HG02943 (cell line): ENCODE data around the gene PXDC1.
A peak's percentile ranks its signal among the peaks of the same experiment; 100 is the strongest.

Source experiments
- ATAC-seq: cut with Tn5 transposase; IDR thresholded peaks from one replicate; pipeline ENCODE4 v1.9.1; 2021; ENCODE audit warnings: mild to moderate bottlenecking, low read depth, moderate library complexity; ENCODE audit not compliant: unreplicated experiment

Gene PXDC1

DNA sequence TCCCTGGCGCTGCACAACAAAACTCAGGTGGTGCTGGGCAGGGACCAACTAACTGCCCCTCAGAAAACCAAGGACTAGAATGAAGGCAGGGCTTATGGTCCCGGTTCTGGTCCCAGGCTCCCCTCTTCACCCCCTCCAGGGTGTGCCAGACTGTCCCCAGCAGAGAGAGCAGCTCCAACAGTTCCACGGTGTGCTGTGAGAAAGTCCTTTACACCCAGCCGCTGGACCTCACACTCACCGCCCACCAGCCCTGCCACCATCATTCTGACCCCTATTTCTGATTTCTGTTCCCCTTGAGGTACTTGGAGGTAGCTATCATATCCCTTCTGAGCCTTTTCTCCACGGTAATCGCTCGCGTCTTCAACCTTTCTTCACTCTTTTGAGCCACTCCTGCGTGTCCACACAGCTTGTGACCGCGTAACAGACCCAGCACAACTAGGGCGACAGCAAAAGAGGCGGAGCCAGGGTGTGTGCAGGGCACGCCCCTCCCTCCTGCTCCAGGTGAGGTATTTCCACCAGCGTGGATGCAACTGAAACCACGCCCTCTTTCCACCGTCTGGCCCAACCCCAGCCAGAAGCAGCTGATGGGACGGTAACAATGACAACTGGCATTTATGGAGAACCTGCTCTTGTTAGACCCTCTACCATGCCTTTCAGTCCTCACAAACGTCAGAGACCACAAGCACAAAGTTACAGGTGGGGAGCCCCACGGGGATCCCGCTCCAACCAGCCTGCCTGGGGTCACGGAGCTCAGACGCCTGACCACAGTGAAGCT, 2.3 kb downstream of the PXDC1 start:
- no peak for ATAC-seq

DNA sequence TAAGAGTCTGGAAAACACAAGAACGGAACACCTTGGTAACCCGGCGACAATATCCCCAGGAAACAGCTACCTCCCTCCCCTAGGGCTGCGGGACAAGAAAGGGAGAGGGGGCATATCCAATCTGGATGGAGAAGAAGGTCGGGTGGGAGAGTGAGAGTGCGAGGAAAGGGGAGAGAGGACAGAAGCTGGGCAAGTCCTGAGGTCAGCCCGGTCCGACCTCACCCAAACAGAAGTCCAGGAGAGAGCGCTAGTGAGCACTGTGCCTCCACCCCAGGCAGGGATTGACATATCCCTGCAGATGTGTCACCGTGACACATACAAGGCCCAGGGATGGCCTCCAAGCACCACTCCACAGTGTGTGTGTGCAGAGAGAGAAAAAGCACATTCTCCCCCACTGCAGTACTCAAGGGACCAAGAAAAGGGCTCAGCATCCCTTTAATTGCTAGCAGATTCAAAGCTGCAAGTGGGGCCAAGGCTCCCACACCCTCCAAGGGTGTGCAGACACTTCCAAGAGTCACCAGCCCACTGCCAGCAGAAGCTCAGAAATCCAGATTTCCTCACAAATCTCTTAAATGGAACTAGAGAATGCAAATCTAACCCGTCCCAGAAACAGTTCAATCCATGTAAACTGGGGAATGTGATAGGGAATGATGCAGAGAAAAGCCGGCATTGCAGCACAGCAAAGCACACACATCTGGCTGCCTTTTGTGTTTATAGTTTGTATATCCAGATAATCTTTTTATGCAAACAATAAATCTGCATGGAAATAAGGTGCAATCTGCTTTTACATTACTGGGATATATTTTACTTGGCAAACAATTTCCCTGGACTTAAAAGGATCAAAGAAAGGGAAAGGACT, 3.1 kb downstream of the PXDC1 start:
- no peak for ATAC-seq

DNA sequence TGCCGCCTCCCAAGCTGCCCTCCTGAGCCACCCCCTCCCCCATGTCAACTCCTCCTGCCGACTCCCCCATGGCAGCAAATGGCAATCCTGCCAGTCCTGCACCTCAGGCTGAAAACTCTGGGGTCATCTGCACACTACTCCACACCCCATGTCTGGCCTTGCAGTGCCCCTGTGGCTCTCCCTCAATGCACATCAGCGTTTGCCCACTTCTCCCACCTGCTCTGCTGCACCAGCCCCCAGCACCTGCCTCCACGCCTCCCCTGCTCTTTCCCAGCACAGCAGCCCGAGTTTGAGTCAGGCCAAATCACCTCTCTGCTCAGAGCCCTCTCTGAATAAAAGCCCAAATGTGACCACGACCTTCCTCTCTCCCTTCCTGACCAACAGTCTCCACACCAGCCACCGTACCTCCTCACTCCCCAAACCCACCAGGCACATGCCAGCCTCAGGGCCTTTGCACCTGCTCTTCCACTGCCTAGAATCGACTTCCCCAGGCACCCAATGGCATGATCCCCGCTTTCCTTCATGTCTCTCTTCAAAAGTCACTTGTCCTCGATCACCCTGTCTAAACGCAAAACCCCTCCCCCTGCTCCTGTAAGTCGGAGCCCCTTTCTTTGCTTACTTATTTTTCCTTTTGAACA, 4.3 kb downstream of the PXDC1 start:
- ATAC-seq: no peak

DNA sequence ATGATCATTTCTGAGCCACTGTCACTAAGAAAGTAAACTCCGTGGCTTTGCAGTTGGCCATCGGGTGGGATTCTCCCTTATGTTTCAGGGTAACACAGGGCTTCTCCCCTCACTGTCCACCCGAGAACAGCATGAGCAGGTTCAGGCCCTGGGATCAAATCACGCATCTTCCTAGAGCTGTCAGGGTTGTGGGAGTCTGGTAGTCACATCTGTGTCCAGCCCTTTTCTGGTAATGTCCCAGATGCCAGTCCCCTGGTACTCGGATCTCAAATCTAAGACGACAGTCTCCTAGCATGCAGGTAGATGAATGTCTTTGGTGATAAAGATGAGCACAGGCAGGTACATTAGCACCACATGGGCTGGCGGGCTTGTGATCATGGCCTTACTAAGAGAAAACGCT, 4.8 kb downstream of the PXDC1 start:
- no peak for ATAC-seq

DNA sequence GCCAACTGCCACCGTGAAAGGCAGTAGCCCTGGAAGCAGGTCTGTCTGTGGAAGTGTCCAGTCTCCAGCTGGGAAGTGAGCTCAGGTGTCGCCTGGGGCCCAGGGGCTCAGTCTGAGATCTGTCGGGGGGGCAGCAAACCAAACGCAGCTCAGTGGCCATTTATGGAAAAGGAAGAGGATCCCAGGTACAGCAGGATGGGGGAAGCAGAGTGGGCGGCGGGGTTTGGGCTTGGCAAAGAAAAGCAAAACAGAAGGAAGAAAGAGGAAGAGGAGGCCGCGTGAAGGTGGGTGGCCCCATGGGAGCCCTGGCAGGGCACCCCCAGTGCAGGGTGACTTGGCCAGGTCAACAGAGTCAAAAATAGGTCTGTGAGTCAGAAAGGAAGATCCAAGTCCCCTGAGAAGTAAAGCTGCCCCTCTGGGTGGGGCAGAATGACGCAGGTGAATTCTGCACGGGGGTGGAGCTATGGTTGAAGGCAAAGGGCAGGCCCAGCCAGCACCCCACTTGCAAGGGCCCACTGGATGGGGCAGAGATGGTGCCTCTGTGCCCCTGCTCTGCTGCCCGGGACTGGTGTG, 5.3 kb downstream of the PXDC1 start:
- peak; percentile 50 for ATAC-seq

DNA sequence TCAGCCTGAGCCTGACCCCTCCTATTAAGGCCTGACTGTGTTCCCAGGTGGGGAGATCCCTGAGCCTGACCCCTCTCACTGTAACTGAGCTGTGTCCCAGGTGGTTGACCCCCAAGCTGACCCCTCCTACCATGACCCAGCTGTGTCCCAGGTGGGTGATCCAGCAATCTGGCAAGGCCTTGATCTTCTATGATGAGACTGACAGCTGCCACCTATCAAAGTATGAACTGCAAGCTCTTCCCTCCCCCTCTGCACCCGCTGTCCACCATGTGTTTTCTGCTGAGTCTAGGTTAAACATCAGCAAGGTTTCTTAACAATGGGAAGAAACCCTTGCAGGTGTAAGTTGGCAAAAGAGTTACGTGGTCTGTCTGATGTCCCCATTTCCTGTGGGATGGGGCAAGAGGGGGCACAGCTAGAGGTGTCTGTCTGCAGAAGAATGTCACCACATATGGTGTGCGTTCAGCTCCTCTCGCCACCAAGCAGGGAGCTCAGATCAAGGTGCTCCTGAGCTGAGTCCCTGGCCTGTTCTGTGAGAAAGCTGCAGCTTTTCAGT, 5.9 kb downstream of the PXDC1 start:
- no peak for ATAC-seq

DNA sequence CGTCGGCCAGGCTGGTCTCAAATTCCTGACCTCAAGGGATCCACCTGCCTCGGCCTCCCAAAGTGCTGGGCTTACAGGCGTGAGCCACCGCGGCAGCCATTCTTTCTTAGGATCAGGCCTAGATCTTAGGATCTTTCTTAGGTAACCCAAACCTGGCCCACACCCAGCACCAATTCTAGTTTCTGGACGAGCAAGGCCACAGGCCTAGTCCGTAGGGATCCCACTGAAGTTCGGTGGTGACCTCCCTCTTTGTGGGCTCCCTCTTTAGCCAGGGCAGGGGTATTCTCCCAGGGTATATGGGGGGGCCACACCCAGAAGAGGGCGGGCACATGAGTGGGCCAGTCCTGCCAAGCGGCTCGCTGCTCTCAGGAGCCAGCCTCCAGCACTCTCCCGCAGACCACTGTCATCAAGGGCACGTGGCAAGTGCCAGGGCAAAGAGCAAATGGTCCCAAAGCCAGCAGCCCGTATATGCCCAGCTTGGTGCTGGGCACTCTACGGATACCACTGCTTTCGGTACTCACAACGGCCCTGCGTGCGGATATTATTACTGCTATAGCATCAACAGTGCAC, 6.5 kb downstream of the PXDC1 start:
- no peak for ATAC-seq

DNA sequence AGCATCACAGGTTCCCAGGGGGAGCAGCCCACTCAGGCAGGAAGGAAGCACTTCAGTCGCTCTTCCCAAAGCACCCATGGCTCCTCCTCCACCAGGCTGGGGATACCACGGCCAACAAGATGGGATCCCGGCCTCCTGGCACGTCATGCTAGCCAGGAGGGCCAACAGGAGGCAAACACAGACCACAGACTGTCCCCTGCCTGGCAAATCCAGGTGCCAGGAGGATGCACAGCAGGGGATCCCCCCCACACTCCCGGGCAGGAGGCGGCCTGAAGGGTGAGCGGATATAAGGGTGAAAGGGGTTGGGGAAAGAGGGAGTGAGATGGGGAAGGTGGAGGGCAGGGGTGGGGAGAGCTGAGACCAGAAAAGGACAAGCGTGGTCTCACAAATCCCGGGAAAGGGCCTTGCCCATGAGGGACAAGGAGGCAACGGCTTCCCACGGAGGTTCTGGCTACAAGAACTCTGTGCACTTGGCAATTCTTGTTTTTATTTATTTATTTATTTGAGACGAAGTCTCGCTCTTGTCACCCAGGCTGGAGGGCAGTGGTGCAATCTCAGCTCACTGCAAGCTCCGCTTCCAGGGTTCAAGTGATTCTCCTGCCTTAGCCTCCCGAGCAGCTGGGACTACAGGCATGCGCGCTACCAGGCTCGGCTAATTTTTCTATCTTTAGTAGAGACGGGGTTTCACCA, 7.2 kb downstream of the PXDC1 start:
- ATAC-seq: no peak

DNA sequence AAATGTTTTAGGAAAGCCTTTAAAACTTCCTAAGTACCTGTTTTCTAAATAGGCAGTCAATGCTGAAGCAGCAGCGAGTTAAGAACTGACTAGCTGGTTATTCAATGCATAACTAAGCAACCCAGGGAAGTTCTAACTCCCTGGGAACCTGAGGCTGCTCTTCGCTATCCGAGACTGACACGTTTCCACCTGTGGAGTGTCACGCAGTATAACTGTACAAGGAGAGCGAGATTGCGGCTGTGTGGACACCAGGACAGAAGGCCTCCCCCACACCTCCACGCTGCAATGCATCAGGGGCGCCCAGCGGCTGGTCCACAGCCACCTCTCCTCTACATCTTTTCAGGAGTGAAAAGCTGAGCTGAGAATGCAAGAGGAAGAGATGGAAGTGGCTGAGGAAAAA, 8.0 kb downstream of the PXDC1 start:
- no peak for ATAC-seq

DNA sequence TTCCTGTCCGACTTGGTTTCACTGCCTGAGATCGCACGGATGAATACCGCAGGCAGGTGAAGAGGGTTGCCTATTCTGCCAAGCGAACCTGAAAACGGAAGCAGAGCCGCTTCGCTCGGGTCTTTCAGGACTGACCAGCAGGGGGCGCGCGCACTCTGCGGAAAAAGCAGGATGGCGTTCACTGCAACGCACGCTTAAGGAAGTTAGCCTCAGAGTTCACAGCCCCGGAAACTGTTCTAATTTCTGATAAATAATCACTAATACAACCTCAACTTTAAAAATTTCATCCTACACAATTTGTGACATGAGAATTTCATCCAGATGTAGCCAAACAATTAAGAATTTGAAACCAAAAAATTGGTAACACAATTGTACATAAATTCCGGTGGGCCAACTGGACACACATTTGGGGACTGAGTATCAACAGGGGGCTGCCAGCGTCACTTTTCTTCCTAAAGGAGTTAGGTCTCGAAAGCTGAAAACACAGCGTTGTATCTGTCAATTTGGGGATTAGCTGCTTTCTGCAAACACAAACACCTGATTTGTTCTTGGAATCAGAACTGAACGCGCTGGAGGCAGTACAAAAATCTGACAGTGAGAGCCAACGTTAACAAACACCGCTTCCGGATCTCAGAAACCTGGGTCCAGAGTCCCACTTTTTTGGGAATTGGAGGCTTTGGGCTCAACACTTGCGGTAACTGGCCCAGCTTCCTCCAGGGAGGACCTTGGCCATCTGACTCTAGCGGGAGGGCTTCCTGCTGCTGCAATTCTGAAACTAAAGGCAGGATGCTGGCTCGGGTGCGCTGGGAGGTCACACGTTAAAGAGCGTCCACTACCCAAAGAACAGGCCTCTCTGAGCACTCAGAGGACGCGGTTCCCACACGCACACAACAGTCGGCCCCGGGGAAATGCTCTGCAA, 8.8 kb downstream of the PXDC1 start:
- ATAC-seq: peak; percentile 56

DNA sequence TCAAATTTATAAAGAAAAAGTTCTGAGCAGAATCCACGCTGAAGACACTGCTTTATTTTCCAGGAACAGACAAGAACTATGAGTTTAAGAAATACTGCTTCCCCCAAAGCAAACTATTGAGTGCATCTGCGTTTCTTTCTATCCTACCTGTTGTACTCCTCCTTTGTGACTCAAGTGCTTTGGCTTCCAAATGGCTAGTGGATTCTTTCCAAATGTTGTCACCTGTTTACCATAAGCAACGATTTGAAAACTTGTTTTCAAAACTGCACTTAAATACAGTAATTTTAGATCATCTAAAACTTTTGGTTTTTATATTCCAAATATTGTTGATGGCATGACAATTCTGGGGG, 9.5 kb downstream of the PXDC1 start:
- no peak for ATAC-seq

DNA sequence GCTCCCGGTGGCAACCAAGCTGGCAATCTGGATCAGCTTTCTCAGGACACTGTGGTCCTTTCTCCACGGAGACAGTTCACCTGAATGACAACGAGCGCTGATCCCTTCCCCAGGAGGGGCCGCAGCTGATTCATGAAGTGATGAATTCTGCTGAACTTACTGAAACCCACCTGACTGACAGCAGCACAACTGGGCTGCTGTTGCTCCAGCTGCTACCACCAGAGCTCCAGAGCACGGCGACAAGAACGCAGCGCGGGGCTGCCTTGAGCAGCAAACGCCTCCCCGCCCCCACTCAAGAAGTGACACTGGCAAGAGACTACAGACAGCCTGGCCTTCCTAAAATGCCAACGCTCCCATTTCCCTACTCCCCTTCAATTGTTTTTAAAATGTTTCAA, 10.0 kb downstream of the PXDC1 start:
- no peak for ATAC-seq

DNA sequence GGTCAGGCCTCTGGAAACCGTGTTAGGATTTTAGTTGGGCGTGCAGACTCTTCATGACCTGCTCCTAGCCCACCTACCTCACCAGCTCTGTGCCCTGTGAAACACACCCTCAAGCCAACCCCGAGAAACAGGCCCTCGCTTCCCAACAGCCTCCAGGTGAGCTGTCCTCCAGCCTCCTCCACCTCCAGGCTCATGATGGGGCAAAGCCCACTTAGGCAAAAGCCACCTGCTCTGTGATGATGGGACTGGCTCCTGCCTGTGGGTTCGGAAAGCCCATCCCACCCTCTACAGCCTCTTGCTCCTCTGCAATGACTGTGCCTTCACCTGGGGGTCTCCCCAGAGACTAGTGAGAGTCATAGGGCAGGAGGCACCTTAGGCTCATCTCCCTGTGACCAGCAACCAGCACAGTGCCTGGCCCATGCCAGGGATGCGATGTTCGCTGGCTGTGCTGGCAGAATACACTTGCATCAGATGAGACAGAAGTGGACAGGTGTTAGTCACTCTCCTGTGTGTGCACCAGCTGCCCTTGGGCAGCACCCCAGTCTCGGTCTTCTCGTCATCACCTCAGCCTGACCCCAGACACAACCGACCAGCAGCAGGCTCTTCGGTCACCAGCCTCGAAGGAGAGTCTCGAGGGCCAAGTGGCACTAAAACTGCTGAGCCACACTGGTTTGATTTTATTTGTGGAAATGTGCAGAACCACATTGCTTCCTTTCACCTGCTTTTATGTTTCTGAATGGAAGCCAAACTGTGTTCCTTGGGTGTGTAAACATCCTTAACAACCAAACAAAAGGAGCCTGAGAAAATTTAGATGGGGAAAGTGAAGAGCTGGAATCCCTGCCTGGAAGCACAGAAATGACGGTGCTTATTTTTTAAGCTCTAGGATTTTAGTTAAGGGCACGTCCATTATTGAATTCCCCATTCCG, 10.7 kb downstream of the PXDC1 start:
- ATAC-seq: no peak

DNA sequence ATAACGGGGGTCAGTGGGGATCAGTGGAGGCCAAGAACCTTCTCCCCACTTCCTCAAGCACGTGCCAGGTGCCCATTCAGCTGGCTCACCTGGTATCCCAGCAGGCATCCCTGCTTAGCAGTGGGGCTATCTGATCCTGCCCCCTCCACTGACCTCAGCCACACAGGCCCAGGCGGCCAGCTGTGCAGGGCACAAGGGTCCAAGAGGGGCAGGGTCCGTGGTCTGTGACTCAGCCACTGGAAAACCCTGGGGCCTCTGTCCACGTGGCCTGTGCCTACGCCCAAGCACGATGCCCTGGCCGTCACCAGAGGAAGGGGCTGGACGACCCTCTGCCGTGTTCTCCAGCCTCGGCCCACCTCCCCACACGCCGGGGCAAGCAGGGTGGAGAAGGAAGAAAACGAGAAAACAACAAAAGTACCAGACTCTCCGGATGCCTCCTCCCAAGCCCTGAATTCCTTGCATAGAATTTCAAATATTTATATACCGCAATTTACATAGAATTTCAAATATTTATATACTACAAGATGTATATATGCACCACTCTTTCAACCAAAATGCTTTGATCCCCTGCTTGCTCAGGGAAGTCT, 12.1 kb downstream of the PXDC1 start:
- no peak for ATAC-seq

DNA sequence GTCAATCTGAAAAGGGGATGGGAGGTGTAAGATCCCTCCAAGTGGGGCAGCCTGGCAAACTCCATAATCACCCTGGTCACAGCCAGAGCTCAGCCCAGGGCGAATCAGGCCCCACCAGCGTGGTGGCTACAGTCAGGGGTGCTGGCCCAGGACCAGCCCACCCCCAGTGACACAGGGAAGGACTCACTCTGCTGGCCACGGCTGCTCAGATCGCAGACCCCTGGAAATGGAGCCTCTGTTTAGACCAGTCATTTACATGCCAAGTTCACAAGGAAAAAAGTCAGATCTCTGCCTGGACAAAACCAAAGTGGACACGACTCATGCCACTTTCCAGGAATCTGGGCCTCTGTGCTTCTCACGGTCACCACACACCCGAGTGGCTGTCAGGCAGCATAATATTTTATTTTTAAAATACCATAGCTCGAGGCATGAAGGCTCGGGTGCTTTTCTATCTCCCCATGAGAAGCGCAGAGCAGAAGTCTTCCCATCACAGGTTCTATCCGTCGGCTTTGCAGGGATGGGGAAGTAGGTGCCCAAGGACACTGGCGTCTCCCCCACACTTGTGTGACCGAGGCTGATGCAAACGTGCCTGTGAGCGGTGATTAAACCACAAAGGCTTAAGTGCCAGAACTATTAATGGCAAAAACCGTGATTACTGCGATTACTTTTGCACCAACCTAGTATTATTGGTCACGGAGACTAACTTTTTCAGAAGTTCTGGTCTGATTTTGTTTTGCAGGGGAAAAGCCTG, 13.0 kb downstream of the PXDC1 start:
- ATAC-seq: no peak

DNA sequence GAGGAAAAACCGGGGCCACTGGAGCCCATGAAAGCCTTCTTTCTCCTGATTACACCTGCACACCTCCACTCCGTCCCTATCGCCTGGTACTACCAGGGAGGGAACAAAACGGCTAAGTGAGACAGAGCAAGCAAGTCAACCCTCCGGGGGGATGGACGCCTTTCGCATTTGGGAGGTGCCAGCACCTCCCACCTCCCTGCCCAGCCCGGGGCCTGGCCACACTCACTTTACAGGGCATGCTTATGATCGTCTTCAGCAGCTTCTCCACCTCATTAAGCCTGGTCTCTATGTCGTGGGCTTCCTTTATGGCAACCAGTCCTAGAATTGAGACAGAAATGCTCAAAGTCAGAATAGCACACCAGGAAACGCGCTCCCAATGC, 13.7 kb downstream of the PXDC1 start:
- ATAC-seq: no peak
